NCI-H446 (cell line): ENCODE data around the gene GMPPA.

Experiments used
- DNase-seq, 2 experiments: peaks; one replicate each; lab custom pipeline; 2025; lab: John Stamatoyannopoulos, UW

GMPPA gene

DNA sequence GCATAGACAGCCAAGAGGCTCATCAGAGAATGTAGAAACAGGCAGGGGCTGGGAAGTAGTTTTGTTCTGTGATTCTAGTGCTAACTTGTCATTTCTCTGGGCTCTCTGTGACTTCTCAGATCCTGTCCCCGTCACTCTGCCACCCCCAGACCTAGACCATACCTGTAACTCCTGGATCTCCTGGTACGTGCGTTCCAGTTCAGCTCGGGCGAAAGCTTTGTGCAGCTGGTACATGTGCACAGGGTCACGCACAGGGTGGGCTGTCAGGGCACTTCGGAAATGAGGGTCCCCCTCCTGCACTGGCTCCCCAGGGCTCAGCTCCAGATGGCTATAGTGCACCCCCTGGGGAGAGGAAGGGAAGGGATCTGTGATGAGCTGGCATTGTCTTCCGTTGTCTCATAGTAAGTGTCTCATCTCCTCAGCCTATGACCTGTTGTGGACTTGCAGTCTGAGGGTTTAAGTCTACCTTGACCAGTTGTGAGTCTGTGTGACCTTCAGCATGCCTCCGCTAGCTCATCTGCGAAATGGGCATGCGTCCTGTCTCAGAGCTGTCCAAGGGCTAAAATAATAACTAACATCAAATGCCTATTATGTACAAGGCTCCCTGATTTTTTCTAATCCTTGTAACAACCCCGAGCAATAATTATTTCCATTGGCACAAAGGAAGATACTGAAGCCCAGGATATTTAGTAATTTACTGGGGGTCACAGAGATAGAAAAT lies 42.3 kb downstream of the GMPPA start:
- DNase-seq = no peak

- DNase-seq = peak in 1 of 2 experiments; percentile 14
Observed at GRCh38 chr2:219541611-219542180, 43.0 kb downstream of the GMPPA start.

GRCh38 chr2:219542931-219543595 lies 44.4 kb downstream of the GMPPA start:
- no peak for DNase-seq

DNA sequence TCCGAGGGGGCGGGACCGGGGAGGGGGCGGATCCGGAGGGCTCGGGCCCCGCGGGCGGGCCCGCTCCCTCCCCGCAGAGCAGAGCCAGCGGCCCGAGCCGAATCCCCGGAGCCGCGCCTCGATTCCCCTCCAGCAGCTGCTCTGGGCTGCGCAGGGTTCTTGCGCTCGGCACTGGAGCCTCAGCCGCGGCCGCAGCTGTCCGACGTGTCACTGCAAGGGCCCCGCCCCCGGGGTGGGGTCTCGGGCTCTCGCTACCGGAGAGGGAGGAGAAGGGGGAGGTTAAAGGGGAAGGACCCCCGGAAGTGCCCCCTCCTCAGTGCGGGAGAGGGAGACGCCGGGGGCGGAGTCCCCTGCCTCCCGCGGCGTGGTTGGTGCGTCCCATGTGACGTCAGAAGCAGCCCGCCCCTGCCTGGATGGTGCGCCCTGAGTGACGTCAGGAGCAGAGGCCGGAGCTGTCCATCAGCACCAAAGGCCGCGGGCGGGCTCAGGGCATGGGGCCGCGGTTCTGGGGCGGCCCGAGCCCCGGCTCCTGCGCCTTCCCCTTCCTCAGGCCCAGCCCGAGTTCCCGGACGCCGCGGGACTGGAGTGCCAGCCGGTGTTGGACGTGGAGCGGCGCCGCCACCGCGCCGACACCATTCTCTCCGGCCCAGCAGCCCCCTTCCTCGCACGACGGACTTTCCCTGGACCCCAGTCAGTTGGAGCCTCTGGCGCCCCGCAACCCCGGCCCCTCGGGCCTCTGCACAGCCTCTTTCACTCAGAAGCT lies 45.1 kb downstream of the GMPPA start, which contains the start of the genes CHPF and TMEM198:
Gene CHPF, minus strand, starts transcription at position 214 of the 763 bp plus-strand sequence. CDS start 271 bp downstream, outside the sequence.
Gene TMEM198, plus strand, starts transcription at position 433 of the 763 bp plus-strand sequence. CDS start 700 bp downstream, outside the sequence.
- DNase-seq = peak; percentile 95 to 99

DNA sequence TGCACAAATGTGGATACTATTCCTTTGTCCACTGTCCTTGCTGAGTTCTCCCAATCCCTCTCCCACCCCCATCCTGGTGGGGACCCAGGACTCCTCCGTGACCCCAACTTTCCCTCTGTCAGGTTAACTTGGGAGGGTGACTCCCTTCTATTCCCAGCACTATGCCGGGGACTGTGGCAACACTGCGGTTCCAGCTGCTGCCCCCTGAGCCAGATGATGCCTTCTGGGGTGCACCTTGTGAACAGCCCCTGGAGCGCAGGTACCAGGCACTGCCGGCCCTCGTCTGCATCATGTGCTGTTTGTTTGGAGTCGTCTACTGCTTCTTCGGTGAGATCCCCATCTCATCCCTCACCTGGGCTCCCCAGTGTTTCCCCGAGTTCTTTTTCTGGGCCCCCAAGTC lies 45.9 kb downstream of the GMPPA start:
- DNase-seq = no peak

GRCh38 chr2:219545295-219545942 lies 46.7 kb downstream of the GMPPA start:
- DNase-seq = no peak

GRCh38 chr2:219545943-219546352 lies 47.3 kb downstream of the GMPPA start:
- no peak for DNase-seq

GRCh38 chr2:219547621-219548020 lies 48.9 kb downstream of the GMPPA start:
- no peak for DNase-seq

- DNase-seq = no peak
Observed at GRCh38 chr2:219548990-219549389, 50.3 kb downstream of the GMPPA start.

DNA sequence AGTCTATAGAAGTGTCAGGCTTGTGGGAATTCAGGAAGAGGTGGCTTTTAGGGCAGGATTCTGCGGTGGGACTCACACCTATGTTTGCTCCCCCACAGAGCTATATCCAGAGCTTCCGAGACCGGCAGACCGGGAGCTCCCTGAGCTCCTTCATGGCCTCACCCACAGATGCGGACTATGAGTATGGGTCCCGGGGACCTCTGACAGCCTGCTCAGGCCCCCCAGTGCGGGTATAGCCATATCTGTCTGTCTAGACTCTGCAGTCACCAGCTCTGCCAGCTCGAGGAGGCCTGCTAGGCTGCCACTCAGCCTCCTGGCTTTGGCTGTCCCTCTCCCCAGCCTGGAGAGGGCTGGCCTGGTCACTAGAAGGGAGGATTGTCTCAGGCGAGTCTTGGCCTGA lies 50.9 kb downstream of the GMPPA start:
- DNase-seq = no peak

GRCh38 chr2:219551441-219552381 lies 53.0 kb downstream of the GMPPA start:
- no peak for DNase-seq

- peak in 1 of 2 experiments; percentile 80 for DNase-seq
Observed at GRCh38 chr2:219552382-219553167, 53.9 kb downstream of the GMPPA start.

- DNase-seq = no peak
Observed at GRCh38 chr2:219553168-219553417, 54.4 kb downstream of the GMPPA start.

GRCh38 chr2:219553463-219553963 lies 54.8 kb downstream of the GMPPA start:
- DNase-seq = no peak

GRCh38 chr2:219554350-219554749 lies 55.7 kb downstream of the GMPPA start:
- DNase-seq = no peak

DNA sequence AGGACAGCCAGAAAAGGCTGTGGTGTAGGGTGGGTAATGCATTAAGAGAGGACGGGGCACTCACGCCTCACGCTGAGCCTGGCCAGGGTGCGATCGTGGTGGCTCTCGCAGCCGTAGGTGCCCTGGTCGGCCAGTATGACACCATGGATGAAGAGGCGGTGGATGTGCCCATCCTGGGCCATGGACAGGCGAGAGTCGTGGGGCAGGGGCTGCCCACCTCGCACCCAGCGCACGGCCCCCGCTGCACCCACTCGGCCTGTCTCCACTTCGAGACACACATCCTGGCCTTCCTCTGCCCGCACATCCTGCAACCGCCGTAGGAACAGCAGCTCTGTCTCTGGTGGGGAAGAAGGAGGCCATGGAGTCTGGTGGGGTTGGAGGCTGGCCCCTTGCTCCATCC lies 57.3 kb downstream of the GMPPA start:
- no peak for DNase-seq

DNA sequence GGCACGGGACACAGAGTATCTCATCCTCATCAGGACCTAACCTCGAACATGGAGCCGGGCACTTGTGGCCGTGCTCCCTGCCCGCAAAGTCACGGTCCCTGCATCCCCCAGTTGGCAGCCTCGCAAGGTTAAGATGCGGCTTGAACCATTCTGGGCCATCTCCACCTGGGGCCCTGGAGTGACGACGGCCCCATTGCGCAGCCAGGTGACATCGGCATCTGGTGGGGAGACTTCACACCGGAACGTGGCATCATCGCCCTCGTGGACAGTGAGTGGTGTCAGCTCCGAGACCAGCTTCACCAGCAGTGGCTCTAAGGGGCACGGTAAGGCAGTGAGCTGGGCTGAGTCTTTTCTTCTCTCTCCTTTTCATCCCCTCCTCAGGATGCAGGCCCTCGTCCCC lies 57.7 kb downstream of the GMPPA start:
- DNase-seq = no peak
